GM23338 (cell line): ENCODE data around the gene SLC25A12. TPM values are rescaled to one million over a fixed set of nuclear protein-coding genes. Genes with fewer than 3 reads are reported as not detected.

Experiments used
- ATAC-seq: fragments of 200-7000 bp; cut with Tn5 transposase; 3 replicates; pipeline ENCODE4 v1.9.1; 2020
- DNase-seq: peaks from one replicate; pipeline ENCODE4 v3.0.0-alpha.2; 2015; ENCODE audit warnings: low spot score
- H2AFZ ChIP-seq: fragments of 200-600 bp; sonication (generic); 2 replicates; pipeline ENCODE4 v1.8.0; 2016; ENCODE audit warnings: antibody characterized with exemption, mild to moderate bottlenecking, moderate library complexity
- H3F3A ChIP-seq: fragments of 200-600 bp; sonication (generic); replicated peaks from 2 replicates; pipeline ENCODE4 v1.8.0; 2017; ENCODE audit warnings: antibody characterized with exemption, mixed run types, low read depth
- H3K27ac ChIP-seq: fragments of 200-600 bp; sonication (generic); 2 replicates; pipeline ENCODE4 v1.6.1; 2016; ENCODE audit warnings: low read depth
- H3K27me3 ChIP-seq: fragments of 200-600 bp; sonication (generic); 2 replicates; pipeline ENCODE4 v1.8.0; 2016; ENCODE audit warnings: mild to moderate bottlenecking, mixed run types, moderate library complexity; ENCODE audit not compliant: insufficient read depth
- H3K36me3 ChIP-seq: fragments of 200-600 bp; sonication (generic); 2 replicates; pipeline ENCODE4 v1.8.0; 2016; ENCODE audit warnings: mild to moderate bottlenecking; ENCODE audit not compliant: insufficient read depth
- H3K4me1 ChIP-seq: fragments of 200-600 bp; sonication (generic); 2 replicates; pipeline ENCODE4 v1.8.0; 2016; ENCODE audit warnings: mild to moderate bottlenecking, moderate library complexity; ENCODE audit not compliant: insufficient read depth
- H3K4me2 ChIP-seq: fragments of 200-600 bp; sonication (generic); 2 replicates; pipeline ENCODE4 v1.7.1; 2017; ENCODE audit warnings: mixed run types
- H3K4me3 ChIP-seq: fragments of 200-600 bp; sonication (generic); 2 replicates; pipeline ENCODE4 v1.6.1; 2016; ENCODE audit warnings: mixed run types
- H3K79me2 ChIP-seq: fragments of 200-600 bp; sonication (generic); replicated peaks from 2 replicates; pipeline ENCODE4 v1.8.0; 2017; ENCODE audit warnings: mild to moderate bottlenecking; ENCODE audit not compliant: insufficient read depth
- H3K9me2 ChIP-seq: fragments of 200-600 bp; sonication (generic); 2 replicates; pipeline ENCODE4 v1.8.0; 2017; ENCODE audit not compliant: insufficient read depth
- H4K20me1 ChIP-seq: fragments of 200-600 bp; sonication (generic); replicated peaks from 2 replicates; pipeline ENCODE4 v1.8.0; 2017; ENCODE audit warnings: mild to moderate bottlenecking; ENCODE audit not compliant: insufficient read depth
- H3K27ac Mint-ChIP-seq: 2 replicates; pipeline ENCODE4 v1.8.0; 2020; ENCODE audit warnings: inconsistent platforms, mild to moderate bottlenecking, moderate library complexity, mixed read lengths
- H3K27me3 Mint-ChIP-seq: 3 replicates; pipeline ENCODE4 v1.8.0; 2022; ENCODE audit warnings: low read depth, mild to moderate bottlenecking, moderate library complexity, mixed read lengths, inconsistent platforms; ENCODE audit not compliant: insufficient read depth, poor library complexity
- H3K36me3 Mint-ChIP-seq: 3 replicates; pipeline ENCODE4 v1.8.0; 2021; ENCODE audit warnings: low read depth, mild to moderate bottlenecking, inconsistent platforms, moderate library complexity, mixed read lengths
- H3K4me1 Mint-ChIP-seq: 3 replicates; pipeline ENCODE4 v1.8.0; 2020; ENCODE audit warnings: mild to moderate bottlenecking, inconsistent platforms, mixed read lengths
- H3K4me3 Mint-ChIP-seq: 3 replicates; pipeline ENCODE4 v1.8.0; 2021; ENCODE audit warnings: moderate library complexity, mild to moderate bottlenecking, inconsistent platforms, mixed read lengths
- H3K9me3 Mint-ChIP-seq: 3 replicates; pipeline ENCODE4 v1.8.0; 2020; ENCODE audit warnings: moderate library complexity, mild to moderate bottlenecking, inconsistent platforms, mixed read lengths
- CREB1 ChIP-seq: fragments of 250-450 bp; sonication (Bioruptor Pico); IDR thresholded peaks from 2 replicates; pipeline ENCODE4 v1.5.0; 2020; ENCODE audit warnings: low read depth, mild to moderate bottlenecking, moderate library complexity
- EZH2 ChIP-seq: fragments of 200-600 bp; sonication (generic); IDR thresholded peaks from one replicate; pipeline ENCODE4 v1.8.0; 2017; ENCODE audit warnings: antibody characterized with exemption, mild to moderate bottlenecking, low read depth; ENCODE audit not compliant: unreplicated experiment
- EZH2phosphoT487 ChIP-seq: fragments of 200-600 bp; sonication (generic); IDR thresholded peaks from one replicate; pipeline ENCODE4 v1.8.1; 2018; ENCODE audit warnings: antibody characterized with exemption; ENCODE audit not compliant: unreplicated experiment
- JUNB ChIP-seq: IDR thresholded peaks from one replicate; pipeline ENCODE4 v1.6.1; 2016; ENCODE audit warnings: antibody characterized with exemption; ENCODE audit not compliant: unreplicated experiment
- NANOG ChIP-seq: IDR thresholded peaks from 2 replicates; pipeline ENCODE4 v1.6.1; 2016; ENCODE audit warnings: antibody characterized with exemption, borderline replicate concordance
- POLR2AphosphoS5 ChIP-seq: IDR thresholded peaks from 2 replicates; pipeline ENCODE4 v1.6.1; 2016; ENCODE audit warnings: antibody characterized with exemption, low read depth
- STAT1 ChIP-seq: IDR thresholded peaks from one replicate; pipeline ENCODE4 v1.6.1; 2016; ENCODE audit warnings: antibody characterized with exemption; ENCODE audit not compliant: unreplicated experiment
- ZNF114 ChIP-seq: fragments of 250-450 bp; sonication (Bioruptor Pico); IDR thresholded peaks from 2 replicates; pipeline ENCODE4 v1.5.0; 2020; ENCODE audit warnings: mild to moderate bottlenecking, moderate library complexity
- ZNF331 ChIP-seq: fragments of 250-450 bp; sonication (Bioruptor Pico); IDR thresholded peaks from 2 replicates; pipeline ENCODE4 v1.5.0; 2020; ENCODE audit warnings: low read depth, mild to moderate bottlenecking, moderate library complexity
- polyA plus RNA-seq: library from polyadenylated mRNA; unstranded; fragments of >200 nt; fragmentation: Nextera tagmentation; extraction: Ambion mirVana; gene quantifications from 2 replicates; pipeline ENCODE4 v1.2.1, GENCODE V29; 2016
- total RNA-seq: library from RNA; depleted of rRNA; stranded (reverse); fragments of >200 nt; shearing (Covaris generic); gene quantifications from 2 replicates; pipeline ENCODE4 v1.2.3, GENCODE V29; 2014
- TF ChIP-seq, protein P1 (sequence below): fragments of 250-450 bp; sonication (Bioruptor Pico); IDR thresholded peaks from 2 replicates; pipeline ENCODE4 v1.5.0; 2020; ENCODE audit warnings: mild to moderate bottlenecking, moderate library complexity
- TF ChIP-seq, protein P2 (sequence below): IDR thresholded peaks from one replicate; pipeline ENCODE4 v1.6.1; 2018; ENCODE audit warnings: antibody characterized with exemption; ENCODE audit not compliant: unreplicated experiment
- TF ChIP-seq, protein P3 (sequence below): IDR thresholded peaks from 2 replicates; pipeline ENCODE4 v1.6.1; 2016; ENCODE audit warnings: antibody characterized with exemption
- TF ChIP-seq, protein P4 (sequence below), 2 experiments: fragments of 200-600 bp in 1 of 2; sonication (generic) in 1 of 2; conservative IDR thresholded peaks; 2 replicates each; pipeline versions ENCODE4 v1.5.1 to v1.6.1; 2016 to 2017; ENCODE audit warnings: antibody characterized with exemption in 2 of 2, low read depth in 2 of 2, mild to moderate bottlenecking in 2 of 2, moderate library complexity in 1 of 2

The SLC25A12 gene
- total and polyA plus RNA-seq, 2 experiments from 2014 or later, result 4.8 to 14.8 TPM

DNA sequence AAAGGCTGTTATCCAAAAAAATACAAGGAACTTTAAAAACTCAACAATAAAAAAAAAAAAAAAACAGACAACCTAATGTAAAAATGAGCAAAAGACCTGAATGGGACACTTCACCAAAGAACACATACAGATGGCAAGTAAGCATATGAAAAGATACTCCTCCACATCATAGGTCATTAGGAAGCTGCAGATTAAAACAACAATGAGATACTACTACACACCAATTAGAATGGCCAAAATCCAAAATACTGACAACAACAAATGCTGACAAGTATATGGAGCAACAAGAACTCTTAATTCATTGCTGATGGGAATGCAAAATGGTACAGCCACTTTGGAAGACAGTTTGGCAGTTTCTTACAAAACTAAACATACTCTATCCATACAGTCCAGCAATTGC lies 122.6 kb downstream of the SLC25A12 start:
- H3K27ac ChIP-seq, result no peak overlapping the region
- H3K4me3 ChIP-seq, result no peak overlapping the region
- Mint-ChIP-seq H3K36me3 (peaks cover 40% of the 10 kb centered on the region; the same call in 2 of the 3 replicates), H3K9me3 (peaks cover 54% of the 10 kb centered on the region), H3K27ac (no peak overlapping the region), H3K4me3 (no peak overlapping the region), H3K27me3 (no peaks in the 10 kb centered on the region), H3K4me1 (no peaks in the 10 kb centered on the region)
- H3K27me3 ChIP-seq, result no peaks in the 10 kb centered on the region
- H4K20me1 ChIP-seq, result no peaks in the 10 kb centered on the region
- DNase-seq (no peak), ATAC-seq (no peak)
- H3F3A ChIP-seq, result no peaks in the 10 kb centered on the region
- H3K4me2 ChIP-seq, result no peak overlapping the region
- no peaks in the 10 kb centered on the region for H3K4me1 ChIP-seq
- TF ChIP-seq, protein P1, sequence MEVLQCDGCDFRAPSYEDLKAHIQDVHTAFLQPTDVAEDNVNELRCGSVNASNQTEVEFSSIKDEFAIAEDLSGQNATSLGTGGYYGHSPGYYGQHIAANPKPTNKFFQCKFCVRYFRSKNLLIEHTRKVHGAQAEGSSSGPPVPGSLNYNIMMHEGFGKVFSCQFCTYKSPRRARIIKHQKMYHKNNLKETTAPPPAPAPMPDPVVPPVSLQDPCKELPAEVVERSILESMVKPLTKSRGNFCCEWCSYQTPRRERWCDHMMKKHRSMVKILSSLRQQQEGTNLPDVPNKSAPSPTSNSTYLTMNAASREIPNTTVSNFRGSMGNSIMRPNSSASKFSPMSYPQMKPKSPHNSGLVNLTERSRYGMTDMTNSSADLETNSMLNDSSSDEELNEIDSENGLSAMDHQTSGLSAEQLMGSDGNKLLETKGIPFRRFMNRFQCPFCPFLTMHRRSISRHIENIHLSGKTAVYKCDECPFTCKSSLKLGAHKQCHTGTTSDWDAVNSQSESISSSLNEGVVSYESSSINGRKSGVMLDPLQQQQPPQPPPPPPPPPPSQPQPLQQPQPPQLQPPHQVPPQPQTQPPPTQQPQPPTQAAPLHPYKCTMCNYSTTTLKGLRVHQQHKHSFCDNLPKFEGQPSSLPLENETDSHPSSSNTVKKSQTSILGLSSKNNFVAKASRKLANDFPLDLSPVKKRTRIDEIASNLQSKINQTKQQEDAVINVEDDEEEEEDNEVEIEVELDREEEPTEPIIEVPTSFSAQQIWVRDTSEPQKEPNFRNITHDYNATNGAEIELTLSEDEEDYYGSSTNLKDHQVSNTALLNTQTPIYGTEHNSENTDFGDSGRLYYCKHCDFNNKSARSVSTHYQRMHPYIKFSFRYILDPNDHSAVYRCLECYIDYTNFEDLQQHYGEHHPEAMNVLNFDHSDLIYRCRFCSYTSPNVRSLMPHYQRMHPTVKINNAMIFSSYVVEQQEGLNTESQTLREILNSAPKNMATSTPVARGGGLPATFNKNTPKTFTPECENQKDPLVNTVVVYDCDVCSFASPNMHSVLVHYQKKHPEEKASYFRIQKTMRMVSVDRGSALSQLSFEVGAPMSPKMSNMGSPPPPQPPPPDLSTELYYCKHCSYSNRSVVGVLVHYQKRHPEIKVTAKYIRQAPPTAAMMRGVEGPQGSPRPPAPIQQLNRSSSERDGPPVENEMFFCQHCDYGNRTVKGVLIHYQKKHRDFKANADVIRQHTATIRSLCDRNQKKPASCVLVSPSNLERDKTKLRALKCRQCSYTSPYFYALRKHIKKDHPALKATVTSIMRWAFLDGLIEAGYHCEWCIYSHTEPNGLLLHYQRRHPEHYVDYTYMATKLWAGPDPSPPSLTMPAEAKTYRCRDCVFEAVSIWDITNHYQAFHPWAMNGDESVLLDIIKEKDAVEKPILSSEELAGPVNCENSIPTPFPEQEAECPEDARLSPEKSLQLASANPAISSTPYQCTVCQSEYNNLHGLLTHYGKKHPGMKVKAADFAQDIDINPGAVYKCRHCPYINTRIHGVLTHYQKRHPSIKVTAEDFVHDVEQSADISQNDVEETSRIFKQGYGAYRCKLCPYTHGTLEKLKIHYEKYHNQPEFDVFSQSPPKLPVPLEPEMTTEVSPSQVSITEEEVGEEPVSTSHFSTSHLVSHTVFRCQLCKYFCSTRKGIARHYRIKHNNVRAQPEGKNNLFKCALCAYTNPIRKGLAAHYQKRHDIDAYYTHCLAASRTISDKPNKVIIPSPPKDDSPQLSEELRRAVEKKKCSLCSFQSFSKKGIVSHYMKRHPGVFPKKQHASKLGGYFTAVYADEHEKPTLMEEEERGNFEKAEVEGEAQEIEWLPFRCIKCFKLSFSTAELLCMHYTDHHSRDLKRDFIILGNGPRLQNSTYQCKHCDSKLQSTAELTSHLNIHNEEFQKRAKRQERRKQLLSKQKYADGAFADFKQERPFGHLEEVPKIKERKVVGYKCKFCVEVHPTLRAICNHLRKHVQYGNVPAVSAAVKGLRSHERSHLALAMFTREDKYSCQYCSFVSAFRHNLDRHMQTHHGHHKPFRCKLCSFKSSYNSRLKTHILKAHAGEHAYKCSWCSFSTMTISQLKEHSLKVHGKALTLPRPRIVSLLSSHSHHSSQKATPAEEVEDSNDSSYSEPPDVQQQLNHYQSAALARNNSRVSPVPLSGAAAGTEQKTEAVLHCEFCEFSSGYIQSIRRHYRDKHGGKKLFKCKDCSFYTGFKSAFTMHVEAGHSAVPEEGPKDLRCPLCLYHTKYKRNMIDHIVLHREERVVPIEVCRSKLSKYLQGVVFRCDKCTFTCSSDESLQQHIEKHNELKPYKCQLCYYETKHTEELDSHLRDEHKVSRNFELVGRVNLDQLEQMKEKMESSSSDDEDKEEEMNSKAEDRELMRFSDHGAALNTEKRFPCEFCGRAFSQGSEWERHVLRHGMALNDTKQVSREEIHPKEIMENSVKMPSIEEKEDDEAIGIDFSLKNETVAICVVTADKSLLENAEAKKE, result no peak
- no peak for TF ChIP-seq NANOG
- TF ChIP-seq, protein P2, sequence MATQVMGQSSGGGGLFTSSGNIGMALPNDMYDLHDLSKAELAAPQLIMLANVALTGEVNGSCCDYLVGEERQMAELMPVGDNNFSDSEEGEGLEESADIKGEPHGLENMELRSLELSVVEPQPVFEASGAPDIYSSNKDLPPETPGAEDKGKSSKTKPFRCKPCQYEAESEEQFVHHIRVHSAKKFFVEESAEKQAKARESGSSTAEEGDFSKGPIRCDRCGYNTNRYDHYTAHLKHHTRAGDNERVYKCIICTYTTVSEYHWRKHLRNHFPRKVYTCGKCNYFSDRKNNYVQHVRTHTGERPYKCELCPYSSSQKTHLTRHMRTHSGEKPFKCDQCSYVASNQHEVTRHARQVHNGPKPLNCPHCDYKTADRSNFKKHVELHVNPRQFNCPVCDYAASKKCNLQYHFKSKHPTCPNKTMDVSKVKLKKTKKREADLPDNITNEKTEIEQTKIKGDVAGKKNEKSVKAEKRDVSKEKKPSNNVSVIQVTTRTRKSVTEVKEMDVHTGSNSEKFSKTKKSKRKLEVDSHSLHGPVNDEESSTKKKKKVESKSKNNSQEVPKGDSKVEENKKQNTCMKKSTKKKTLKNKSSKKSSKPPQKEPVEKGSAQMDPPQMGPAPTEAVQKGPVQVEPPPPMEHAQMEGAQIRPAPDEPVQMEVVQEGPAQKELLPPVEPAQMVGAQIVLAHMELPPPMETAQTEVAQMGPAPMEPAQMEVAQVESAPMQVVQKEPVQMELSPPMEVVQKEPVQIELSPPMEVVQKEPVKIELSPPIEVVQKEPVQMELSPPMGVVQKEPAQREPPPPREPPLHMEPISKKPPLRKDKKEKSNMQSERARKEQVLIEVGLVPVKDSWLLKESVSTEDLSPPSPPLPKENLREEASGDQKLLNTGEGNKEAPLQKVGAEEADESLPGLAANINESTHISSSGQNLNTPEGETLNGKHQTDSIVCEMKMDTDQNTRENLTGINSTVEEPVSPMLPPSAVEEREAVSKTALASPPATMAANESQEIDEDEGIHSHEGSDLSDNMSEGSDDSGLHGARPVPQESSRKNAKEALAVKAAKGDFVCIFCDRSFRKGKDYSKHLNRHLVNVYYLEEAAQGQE, result no peak
- no peak for TF ChIP-seq EZH2phosphoT487
- TF ChIP-seq, protein P3, sequence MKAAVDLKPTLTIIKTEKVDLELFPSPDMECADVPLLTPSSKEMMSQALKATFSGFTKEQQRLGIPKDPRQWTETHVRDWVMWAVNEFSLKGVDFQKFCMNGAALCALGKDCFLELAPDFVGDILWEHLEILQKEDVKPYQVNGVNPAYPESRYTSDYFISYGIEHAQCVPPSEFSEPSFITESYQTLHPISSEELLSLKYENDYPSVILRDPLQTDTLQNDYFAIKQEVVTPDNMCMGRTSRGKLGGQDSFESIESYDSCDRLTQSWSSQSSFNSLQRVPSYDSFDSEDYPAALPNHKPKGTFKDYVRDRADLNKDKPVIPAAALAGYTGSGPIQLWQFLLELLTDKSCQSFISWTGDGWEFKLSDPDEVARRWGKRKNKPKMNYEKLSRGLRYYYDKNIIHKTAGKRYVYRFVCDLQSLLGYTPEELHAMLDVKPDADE, result no peak
- TF ChIP-seq JUNB, result no peak
- TF ChIP-seq, protein P4, sequence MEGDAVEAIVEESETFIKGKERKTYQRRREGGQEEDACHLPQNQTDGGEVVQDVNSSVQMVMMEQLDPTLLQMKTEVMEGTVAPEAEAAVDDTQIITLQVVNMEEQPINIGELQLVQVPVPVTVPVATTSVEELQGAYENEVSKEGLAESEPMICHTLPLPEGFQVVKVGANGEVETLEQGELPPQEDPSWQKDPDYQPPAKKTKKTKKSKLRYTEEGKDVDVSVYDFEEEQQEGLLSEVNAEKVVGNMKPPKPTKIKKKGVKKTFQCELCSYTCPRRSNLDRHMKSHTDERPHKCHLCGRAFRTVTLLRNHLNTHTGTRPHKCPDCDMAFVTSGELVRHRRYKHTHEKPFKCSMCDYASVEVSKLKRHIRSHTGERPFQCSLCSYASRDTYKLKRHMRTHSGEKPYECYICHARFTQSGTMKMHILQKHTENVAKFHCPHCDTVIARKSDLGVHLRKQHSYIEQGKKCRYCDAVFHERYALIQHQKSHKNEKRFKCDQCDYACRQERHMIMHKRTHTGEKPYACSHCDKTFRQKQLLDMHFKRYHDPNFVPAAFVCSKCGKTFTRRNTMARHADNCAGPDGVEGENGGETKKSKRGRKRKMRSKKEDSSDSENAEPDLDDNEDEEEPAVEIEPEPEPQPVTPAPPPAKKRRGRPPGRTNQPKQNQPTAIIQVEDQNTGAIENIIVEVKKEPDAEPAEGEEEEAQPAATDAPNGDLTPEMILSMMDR (conservative IDR thresholded peaks at IDR 0.05; ENCODE audit: low read depth in 2 of 2), result no peak
- no peak for TF ChIP-seq CREB1 (CRISPR knock-in tag)
- TF ChIP-seq POLR2AphosphoS5, result no peak
- no peak for TF ChIP-seq ZNF331 (CRISPR knock-in tag)
- TF ChIP-seq EZH2, result no peak
- TF ChIP-seq STAT1, result no peak
- no peak for TF ChIP-seq ZNF114 (CRISPR knock-in tag)
- H3K36me3 ChIP-seq, result peaks cover 3% of the 10 kb centered on the region; the same call in 1 of the 2 replicates
- H2AFZ ChIP-seq, result no peak overlapping the region
- no peaks in the 10 kb centered on the region for H3K79me2 ChIP-seq
- H3K9me2 ChIP-seq, result no peaks in the 10 kb centered on the region
